ENCODE results near the gene NOXO1.

Gene NOXO1, protein sequence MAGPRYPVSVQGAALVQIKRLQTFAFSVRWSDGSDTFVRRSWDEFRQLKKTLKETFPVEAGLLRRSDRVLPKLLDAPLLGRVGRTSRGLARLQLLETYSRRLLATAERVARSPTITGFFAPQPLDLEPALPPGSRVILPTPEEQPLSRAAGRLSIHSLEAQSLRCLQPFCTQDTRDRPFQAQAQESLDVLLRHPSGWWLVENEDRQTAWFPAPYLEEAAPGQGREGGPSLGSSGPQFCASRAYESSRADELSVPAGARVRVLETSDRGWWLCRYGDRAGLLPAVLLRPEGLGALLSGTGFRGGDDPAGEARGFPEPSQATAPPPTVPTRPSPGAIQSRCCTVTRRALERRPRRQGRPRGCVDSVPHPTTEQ

GRCh38 chr16:1981398-1981836 is at the start of gene NOXO1:
TSS of gene NOXO1 (minus strand) at chr16:1981469. CDS start at chr16:1981179, 290 bp downstream.
- DNase-seq (ENCODE audit: low read depth, low spot score) = no peak

GRCh38 chr16:2030036-2030435 is 48.8 kb upstream of the NOXO1 start:
- DNase-seq (ENCODE audit: low read depth, low spot score) = no peak

GRCh38 chr16:2029350-2029749 is 48.1 kb upstream of the NOXO1 start:
- DNase-seq (ENCODE audit: low read depth, low spot score) = no peak

DNA sequence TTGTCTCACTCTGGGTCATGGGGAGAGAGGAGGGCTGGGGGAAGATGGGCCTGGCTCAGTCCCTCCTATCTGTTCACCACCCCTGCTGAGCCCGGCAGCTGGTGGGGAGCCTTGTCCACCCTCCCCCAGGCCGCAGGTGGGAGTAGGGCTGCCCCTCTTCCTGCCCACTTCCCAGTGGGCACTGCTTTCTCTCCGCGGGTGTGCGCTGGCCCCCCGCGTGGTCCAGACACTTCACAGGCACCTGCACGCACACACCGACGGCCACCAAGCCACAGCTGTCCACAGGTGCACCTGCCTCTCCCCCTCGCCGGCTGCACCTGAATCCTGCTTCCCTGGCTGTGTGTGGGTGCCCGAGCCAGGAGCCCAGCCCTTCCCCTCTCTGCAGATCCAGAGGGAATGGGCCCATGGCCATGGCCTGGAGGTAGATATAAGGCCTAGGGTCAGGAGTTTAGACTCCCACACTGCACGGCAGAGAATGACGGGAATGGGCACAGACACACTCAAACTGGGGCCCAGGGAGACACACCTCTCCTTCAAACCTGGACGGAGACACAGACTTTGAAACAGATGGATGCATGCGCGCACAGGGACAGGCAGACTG is 47.5 kb upstream of the NOXO1 start:
- DNase-seq (ENCODE audit: low read depth, low spot score) = no peak

GRCh38 chr16:2028146-2028545 is 46.9 kb upstream of the NOXO1 start:
- no peak for DNase-seq (ENCODE audit: low read depth, low spot score)

GRCh38 chr16:2027024-2028010 is 46.0 kb upstream of the NOXO1 start:
- no peak for DNase-seq (ENCODE audit: low read depth, low spot score)

DNA sequence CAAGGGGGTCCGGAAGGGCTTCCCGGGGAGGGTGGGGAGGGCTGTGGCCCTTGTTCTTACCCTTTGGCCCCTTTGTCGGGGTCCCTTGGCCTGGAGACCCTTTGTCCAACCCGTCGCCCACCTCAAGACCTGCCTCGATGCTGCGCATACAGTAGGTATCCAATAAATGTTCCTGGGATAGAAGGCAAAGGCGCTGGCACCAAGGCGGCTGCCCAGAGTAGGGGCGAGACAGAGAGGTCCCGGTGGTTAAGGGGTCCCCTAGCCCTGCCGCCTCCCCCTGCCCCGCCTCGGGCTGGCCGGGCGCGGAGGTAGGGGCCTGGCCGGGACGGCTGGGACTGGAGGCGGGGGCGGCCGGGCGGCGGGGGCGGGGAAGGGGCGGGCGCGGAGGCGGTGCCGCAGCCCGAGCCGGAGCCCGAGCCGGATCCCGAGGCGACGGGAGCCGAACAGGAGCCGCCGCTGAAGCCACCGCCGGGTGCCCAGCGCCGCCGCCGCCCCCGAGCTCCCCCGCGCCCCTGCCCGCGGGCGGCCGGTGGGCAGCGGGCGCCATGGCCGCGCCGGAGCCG is 45.3 kb upstream of the NOXO1 start, which contains the start of gene NHERF2:
TSS of gene NHERF2 (plus strand) at position 442 of the 563 bp plus-strand sequence. CDS start at position 546, 104 bp downstream.
- no peak for DNase-seq (ENCODE audit: low read depth, low spot score)

GRCh38 chr16:2025878-2026460 is 44.7 kb upstream of the NOXO1 start:
- no peak for DNase-seq (ENCODE audit: low read depth, low spot score)

- no peak for DNase-seq (ENCODE audit: low read depth, low spot score)
These were observed 44.0 kb upstream of the NOXO1 start for GRCh38 chr16:2025251-2025650.

- no peak for DNase-seq (ENCODE audit: low read depth, low spot score)
These were observed 42.8 kb upstream of the NOXO1 start for GRCh38 chr16:2024032-2024420.

DNA sequence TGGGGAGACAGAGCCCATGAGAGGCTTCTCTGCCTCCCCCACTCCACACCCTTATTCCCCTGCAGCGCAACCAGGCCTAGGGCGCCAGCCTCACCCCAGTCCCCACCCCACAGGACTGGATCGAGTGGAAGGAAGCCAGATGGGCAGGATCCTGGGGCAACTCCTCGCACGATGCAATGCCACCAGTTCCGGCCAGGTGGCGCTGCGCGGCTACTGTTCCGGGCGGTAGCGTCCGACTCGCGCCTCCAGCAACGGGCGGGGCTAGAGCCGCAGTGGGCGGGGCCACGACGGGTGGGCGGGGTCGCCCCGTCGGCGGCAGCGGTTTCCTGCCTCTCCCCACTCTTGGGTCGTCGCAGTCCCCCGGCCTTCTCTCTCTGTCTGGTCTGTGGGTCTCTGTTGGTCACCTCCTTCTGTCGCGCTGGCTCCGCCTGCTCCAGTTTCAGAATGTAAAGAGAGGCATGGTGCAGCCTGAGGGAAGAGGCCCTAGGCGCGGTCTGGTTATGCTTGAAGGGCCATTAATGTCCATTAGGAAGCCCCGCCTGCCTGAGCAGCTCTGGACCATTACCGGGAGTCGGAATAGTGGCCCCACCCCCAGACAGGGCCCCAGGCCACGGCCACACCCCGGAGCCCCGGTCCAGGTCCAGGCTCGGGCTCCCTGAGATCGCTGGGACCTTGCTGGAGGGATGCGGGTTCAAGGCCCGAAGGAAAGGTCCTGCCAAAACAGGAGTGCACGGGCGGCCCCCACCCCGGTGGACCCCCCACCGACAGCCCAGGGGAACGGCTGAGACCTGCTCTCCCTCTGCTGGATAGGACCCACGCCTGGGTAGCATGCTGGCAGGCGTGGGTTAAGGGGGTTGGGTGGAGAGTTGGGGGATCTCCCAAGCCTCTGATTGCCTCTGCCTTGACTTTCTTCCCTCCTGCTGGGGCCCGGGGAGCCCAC is 42.1 kb upstream of the NOXO1 start:
- DNase-seq (ENCODE audit: low read depth, low spot score) = no peak

DNA sequence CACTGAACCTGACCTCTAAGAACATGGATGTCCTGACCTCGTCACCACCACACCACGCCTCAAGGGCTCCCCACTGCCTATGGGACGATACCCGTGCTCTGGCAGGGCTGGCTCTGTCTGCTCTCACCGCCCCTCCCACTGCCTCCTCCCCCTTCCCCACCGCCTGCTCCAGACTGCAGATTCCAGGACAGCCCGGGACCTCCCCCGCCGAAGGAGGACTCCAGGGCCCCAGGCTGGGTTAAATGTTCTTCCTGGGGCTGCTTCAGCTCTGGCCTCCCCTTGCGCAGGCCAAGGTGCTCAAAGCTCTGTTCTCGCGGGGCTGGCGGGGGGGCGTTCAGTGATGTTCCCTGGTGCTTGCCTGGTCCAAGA is 41.4 kb upstream of the NOXO1 start:
- no peak for DNase-seq (ENCODE audit: low read depth, low spot score)

GRCh38 chr16:2019921-2020831 is 38.9 kb upstream of the NOXO1 start:
- DNase-seq (ENCODE audit: low read depth, low spot score) = no peak

DNA sequence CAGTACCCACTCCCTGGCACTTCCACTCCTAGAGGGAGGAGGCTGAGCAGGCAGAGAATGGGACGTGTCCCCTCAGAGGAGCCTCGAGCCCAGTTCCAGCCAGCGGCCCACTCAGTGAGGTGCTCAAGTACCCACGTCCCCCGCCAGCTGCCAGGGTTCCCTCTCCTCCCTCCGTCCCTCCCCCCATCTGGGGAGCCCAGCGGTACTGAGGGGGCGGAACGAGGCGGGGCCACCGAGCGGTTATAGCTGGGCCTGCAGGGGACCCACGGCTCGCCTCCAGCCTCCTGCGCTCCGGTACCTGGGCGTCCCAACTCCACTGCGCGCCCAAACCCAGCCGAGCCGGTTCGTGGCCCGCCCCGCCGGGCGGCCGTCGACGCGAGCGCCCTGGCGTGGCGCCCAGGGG is 38.2 kb upstream of the NOXO1 start, which contains the start of gene NPW:
TSS of gene NPW (plus strand) at position 268 of the 403 bp plus-strand sequence.
- DNase-seq (ENCODE audit: low read depth, low spot score) = no peak

- DNase-seq (ENCODE audit: low read depth, low spot score) = no peak
These were observed 35.2 kb upstream of the NOXO1 start for GRCh38 chr16:2016407-2016922.

DNA sequence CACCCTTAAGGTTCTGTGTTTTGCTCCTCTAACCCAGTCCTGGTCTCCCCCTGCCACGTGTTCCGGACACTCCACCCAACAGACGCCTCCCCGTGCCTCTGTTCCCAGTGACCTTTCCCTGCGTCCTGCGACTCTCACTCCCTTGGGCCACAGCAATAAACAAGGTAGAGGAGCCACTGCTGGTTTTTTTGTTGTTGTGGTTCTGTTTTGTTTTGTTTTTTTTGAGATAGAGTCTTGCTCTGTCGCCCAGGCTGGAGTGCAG is 34.6 kb upstream of the NOXO1 start:
- no peak for DNase-seq (ENCODE audit: low read depth, low spot score)

GRCh38 chr16:2015117-2015946 is 34.1 kb upstream of the NOXO1 start:
- no peak for DNase-seq (ENCODE audit: low read depth, low spot score)

- DNase-seq (ENCODE audit: low read depth, low spot score) = no peak
These were observed 32.3 kb upstream of the NOXO1 start for GRCh38 chr16:2013527-2013926.
